IMR-90 (cell line): Measurements from ENCODE around the gene STAT6.

Experiments
- POLR2A ChIP-seq: IDR thresholded peaks from 2 replicates; pipeline ENCODE4 v1.6.1; 2012; ENCODE audit warnings: mild to moderate bottlenecking, low read depth, low read length
- TF ChIP-seq, protein P1 (sequence below): conservative IDR thresholded peaks from 2 replicates; pipeline ENCODE4 v1.5.1; 2012; ENCODE audit warnings: mild to moderate bottlenecking, low read depth, low read length, improper control_type of control experiment

DNA sequence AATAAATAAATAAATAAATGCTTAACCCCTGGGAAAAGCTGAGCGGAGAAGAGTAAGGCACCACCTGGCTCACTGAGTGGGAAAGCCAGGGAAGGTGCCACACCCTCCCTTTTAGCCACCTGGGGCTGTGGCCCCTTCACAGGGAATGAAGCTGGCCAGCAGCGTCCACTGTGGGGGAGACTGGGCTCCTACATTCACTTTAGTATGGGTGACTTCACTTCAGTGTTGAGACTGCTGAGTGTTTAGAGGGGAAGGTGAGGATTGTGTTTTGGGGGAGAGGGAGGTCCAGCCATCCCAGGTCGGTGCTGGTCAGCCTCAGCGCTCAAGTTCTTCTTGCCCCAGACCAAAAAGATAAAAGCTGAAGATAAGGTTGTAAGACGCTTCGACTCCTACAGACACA, 20.7 kb downstream of the STAT6 start:
- TF ChIP-seq, protein P1, sequence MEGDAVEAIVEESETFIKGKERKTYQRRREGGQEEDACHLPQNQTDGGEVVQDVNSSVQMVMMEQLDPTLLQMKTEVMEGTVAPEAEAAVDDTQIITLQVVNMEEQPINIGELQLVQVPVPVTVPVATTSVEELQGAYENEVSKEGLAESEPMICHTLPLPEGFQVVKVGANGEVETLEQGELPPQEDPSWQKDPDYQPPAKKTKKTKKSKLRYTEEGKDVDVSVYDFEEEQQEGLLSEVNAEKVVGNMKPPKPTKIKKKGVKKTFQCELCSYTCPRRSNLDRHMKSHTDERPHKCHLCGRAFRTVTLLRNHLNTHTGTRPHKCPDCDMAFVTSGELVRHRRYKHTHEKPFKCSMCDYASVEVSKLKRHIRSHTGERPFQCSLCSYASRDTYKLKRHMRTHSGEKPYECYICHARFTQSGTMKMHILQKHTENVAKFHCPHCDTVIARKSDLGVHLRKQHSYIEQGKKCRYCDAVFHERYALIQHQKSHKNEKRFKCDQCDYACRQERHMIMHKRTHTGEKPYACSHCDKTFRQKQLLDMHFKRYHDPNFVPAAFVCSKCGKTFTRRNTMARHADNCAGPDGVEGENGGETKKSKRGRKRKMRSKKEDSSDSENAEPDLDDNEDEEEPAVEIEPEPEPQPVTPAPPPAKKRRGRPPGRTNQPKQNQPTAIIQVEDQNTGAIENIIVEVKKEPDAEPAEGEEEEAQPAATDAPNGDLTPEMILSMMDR: no peak
- no peak for TF ChIP-seq POLR2A
